Stimulated activated CD8-positive, alpha-beta memory T cell treated with anti-CD3 and anti-CD28 coated beads, Interleukin-7, amount 100 ng/mL, for 4 hours (primary cell): Measurements from ENCODE around the gene ANKRD29.
"Not testable (repeated sequence)": the region's sequence is repeated elsewhere in the genome, so short reads cannot be mapped to it uniquely, and the experiment has no call there.

Experiments used
- DNase-seq, 2 donors: peaks; one replicate each; pipeline ENCODE4 v3.0.0-alpha.2; 2020; ENCODE audit warnings: low read depth in 2 of 2

Gene ANKRD29

DNA sequence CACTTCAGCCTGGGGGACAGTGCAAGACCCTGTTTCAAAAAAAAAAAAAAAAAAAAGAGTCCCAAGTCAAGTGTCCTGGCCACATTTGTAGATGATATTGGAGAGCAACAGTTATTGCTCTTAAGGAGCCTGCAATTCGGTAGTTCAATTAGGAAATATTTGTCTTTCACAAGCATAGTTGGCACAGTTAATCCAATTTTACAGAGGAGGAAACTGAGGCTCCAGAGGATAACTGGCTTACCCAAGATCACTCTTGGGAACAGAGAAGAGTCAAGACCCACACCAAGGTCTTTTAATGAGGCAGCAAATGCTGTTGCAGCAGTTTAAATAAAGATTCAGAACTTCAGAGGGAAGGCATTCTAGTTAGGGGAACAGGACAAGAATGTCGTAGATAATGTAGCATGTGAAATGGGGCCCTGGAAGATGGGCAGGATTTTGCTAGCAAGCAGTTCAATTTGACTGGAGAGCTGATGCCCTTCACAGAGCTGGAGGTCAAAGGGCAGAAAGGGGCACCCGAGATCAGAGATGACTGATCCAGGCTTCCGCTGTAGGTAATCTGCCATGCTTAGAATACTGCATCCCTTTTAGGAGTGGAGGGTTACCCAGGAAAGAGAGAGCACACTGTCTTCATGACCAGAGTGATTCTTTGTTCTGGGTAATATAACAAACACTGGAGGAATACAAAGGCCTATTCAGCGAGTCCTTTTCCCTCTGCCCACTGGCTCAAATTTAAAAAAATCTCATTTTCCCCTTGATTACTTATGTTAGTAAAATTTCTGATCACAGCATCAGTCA is 79.4 kb downstream of the ANKRD29 start:
- DNase-seq: no peak

- DNase-seq: no peak
These were observed 81.9 kb downstream of the ANKRD29 start for GRCh38 chr18:23580677-23581367.

- DNase-seq: no peak
These were observed 83.6 kb downstream of the ANKRD29 start for GRCh38 chr18:23578891-23579653.

GRCh38 chr18:23578067-23578701 is 84.5 kb downstream of the ANKRD29 start:
- DNase-seq: no peak

GRCh38 chr18:23577521-23577920 is 85.2 kb downstream of the ANKRD29 start:
- DNase-seq: not testable (repeated sequence)

DNA sequence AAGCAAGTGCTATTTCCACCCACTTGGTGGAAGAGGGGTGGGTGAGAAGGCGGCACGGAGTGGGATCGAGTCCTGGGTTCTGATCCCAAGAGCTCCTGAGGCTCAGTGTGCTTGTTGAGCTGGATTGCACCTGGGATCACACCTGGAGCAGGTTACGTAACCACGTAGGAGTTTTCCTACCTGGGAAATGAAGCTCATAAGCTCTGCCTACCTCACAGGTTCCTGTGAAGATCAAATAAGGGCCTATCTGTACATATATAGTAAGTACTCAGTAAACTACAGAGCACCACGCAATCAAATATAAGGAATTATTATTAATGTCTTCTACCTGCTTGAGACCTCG is 87.4 kb downstream of the ANKRD29 start:
- no peak for DNase-seq

GRCh38 chr18:23574611-23575308 is 88.0 kb downstream of the ANKRD29 start:
- DNase-seq: no peak

DNA sequence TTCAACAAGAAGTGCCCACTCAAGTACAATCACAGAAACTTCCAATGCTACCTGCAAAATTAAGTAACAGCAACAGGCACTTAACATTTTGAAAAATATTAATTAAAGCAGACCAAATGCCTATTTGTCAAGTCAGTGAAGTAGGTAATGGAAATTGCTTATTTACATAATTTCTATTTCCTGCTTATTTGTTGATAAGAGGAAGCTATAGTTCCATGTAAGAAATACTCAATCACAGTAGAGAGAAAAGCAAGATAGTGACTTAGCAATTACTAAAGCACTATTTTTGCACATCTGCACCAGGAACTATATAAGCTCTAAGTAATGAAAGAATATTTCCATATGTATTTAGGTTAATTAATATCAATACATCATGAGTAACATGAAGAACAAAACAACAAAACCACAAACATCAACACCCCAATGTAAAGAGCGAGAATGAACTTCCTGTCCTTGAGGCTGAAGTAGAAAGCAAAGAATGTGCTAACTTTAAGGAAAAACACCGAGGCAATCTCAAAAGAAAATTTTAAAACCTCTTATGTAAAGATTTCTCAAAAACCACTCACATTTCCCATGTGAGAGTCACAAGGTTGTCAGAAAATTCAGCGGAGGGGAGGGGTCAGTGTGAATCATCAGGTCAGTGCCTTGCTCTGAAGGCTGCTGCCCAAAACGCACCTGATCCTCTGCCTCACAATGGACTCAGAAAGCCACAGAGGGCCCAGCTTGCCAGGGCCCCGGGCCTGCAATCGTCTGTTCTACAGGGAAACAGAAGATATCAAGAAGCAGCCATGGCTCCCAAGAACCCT is 88.9 kb downstream of the ANKRD29 start:
- peak in 1 of 2 donors; percentile 33 for DNase-seq

DNA sequence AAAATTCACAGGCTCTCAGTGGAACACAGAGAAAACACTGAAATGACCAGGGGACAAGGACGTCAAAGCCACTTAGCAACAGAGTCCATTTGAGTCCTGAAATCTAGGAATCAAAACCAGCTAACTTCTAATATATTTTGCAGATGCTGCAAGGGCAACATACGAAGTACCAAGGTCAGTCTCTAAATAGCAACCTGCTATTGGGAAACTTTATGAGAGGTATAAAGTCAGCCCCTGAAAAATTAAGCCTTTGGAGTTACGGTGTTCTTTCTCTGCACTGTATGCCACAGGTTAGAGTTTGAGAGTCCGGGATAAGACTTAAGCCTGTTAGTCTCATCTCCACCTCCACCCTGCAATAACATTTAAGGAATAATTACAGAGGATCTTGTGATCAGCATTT is 89.7 kb downstream of the ANKRD29 start:
- DNase-seq: no peak

DNA sequence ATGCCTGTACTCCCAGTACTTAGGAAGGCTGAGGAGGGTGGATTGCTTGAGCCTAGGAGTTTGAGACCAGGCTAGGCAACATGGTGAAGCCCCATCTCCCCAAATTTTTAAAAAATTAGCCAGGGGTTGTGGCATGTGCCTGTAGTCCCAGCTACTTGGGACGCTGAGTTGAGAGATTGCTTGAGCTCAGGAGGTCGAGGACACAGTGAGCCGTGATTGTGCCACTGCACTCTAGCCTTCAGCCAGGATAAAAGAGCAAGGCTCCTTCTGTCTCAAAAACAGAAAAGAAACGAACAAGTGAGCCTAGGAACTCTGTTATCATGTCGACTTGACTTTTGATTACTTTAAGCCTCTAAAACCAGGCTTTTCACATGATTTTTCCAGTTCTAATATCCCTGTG is 90.1 kb downstream of the ANKRD29 start:
- DNase-seq: no peak

GRCh38 chr18:23572012-23572411 is 90.7 kb downstream of the ANKRD29 start:
- no peak for DNase-seq

- DNase-seq: no peak
These were observed 91.7 kb downstream of the ANKRD29 start for GRCh38 chr18:23570912-23571504.

DNA sequence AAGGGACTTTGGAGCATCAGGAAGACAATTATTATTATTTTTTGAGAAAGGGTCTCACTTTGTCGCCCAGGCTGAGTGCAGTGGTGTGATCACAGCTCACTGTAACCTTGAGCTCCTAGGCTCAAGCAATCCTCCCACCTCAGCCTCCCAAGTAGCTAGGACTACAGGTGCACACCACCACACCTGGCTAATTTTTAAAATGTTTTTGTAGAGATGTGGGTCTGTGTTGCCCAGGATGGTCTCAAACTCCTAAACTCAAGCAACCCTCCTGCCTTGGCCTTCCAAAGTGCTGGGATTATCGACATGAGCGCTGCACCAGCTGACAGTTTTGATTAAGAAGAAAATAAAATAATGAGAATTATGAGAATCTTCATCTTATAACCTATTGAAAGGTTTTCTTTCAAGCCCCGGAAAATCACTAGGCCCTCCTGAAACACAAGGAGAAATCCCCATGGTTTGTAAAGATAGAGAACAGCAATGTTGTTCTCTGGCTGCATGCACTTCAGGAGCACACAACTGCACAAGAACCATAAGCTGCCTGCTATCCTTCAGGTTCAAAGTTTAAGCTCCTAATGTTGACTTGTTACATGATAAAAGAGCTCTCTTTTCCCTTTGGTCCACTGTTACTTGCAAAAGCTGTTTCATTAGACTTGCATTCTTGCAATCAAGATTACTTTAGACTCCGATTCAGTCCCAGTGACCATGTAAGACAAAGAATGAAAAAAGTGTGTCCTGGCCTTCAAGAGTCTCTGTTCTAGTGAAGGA is 93.2 kb downstream of the ANKRD29 start:
- DNase-seq: no peak

- DNase-seq: no peak
These were observed 94.2 kb downstream of the ANKRD29 start for GRCh38 chr18:23568281-23569138.

DNA sequence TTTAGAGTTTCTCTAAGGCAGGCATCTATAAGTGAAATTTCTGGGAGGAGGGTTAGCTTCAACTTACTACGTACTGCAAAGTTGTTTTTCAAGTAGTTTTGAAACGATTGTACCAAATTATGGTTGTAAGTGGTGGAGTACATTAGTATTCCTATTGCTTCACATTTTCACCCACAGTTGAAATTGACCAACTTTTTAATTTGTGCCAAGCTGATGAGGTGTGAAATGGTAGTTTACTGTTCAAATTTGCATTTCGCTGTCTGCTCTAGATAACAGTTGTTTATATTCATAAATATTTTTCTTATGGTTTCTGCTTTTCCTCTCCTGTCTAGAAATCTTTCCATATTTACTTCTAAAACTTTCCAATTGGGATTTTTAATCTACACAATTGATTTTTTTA is 95.0 kb downstream of the ANKRD29 start:
- DNase-seq: no peak

DNA sequence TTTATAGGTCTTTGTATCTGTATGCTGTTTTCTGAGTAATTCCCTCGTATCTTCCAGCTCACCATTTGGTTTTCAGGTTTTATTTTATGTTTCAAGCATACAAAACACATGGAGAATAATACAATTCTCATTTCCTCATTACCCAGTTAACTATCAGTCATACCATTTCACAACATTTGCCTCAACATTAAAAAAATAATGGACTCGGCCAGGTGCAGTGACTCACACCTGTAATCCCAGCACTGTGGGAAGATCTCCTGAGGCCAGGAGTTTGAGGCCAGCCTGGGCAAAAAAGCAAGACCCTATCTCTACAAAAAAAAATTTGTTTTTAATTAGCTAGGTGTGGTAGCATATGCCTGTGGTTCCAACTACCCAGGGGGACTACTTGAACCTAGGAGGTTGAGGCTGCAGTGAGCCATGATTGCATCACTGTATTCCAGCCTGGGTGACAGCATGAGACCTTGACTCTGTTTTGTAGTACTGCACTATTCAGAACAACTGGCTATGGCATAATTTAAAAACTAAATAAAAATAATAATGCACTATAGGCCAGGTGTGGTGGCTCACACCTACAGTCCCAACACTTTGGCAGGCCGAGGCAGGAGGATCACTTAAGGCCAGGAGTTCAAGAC is 96.7 kb downstream of the ANKRD29 start:
- no peak for DNase-seq

DNA sequence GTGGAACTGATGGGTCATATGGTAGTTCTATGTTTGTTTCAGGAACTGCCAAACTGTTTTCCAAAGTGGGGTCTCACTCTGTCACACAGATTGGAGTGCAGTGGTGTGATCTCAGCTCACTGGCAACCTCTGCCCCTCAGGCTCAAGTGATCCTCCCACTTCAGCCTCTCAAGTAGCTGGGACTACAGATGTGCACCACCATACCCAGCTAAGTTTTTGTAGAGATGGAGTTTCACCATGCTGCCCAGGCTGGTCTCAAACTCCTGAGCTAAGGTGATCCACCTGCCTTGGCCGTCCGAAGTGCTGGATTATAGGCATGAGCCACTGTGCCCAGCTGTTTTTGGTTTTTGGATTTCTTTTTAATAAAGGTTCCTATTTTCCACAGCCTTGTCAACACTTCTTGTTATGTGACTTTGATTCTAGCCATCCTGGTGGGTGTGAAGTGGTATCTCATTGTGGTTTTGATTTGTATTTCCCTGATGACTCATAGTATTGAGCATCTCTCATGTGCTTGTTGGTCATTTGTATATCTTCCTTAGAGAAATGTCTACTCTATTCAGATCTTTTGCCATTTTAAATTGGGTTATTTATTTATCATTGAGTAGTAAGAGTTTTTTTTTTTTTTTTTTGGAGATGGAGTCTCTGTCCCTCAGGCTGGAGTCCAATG is 99.2 kb downstream of the ANKRD29 start:
- DNase-seq: no peak

DNA sequence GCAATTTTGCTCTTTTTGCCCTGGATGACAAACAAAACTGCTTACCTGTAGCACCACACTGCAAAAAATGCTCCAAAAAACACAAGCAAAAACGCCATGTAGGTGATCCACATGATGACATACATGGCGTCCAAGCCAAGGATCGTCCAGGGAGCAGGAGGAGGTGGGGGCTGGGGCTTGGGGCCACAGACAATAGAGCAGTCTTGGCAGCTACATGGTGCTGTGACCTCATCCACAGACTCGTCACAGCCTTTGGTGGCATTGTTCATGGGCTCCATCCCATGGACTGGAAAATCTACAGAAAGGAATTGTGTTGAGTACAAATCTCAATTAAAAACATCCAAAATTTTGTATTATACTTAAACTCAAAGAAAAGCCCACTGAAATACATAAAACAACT is 102.5 kb downstream of the ANKRD29 start:
- DNase-seq: no peak
